ENCODE measurements around the gene CDK19.

Gene CDK19

GRCh38 chr6:110649704-110650103, 165.6 kb downstream of the CDK19 start:
- POLR2A ChIA-PET, result no interaction called here
- no peak for DNase-seq (ENCODE audit: extremely low spot score)
- no peak for TF ChIP-seq CTCF (IDR thresholded peaks at IDR 0.05; ENCODE audit: control extremely low read depth, extremely low read depth, low read depth, missing control alignments)
- CTCF ChIA-PET, result no interaction called here

- TF ChIP-seq CTCF (IDR thresholded peaks at IDR 0.05; ENCODE audit: control extremely low read depth, extremely low read depth, low read depth, missing control alignments), result peak; percentile 17
- POLR2A ChIA-PET, result no interaction called here
- no peak for DNase-seq (ENCODE audit: extremely low spot score)
- CTCF ChIA-PET, result no interaction called here
Measured at GRCh38 chr6:110646951-110647910, 168.0 kb downstream of the CDK19 start.

GRCh38 chr6:110646419-110646698, 168.9 kb downstream of the CDK19 start:
- CTCF ChIA-PET, result no interaction called here
- TF ChIP-seq CTCF (IDR thresholded peaks at IDR 0.05; ENCODE audit: control extremely low read depth, extremely low read depth, low read depth, missing control alignments), result no peak
- POLR2A ChIA-PET, result no interaction called here
- no peak for DNase-seq (ENCODE audit: extremely low spot score)

- ChIA-PET CTCF (no interaction called here), POLR2A (no interaction called here)
- TF ChIP-seq CTCF (IDR thresholded peaks at IDR 0.05; ENCODE audit: control extremely low read depth, extremely low read depth, low read depth, missing control alignments), result no peak
- DNase-seq (ENCODE audit: extremely low spot score), result no peak
Measured at GRCh38 chr6:110645685-110646418, 169.4 kb downstream of the CDK19 start.

- ChIA-PET POLR2A (no interaction called here), CTCF (interaction anchor here (0.9 to 3.2 kb wide), 3 partner anchors 9 to 115 kb away, joined by 3 to 9 read pairs (median 5); no protein-coding TSS in a partner anchor)
- no peak for DNase-seq (ENCODE audit: extremely low spot score)
- no peak for TF ChIP-seq CTCF (IDR thresholded peaks at IDR 0.05; ENCODE audit: control extremely low read depth, extremely low read depth, low read depth, missing control alignments)
Measured at GRCh38 chr6:110643175-110643574, 172.1 kb downstream of the CDK19 start.

- POLR2A ChIA-PET, result no interaction called here
- CTCF ChIA-PET, result interaction anchor here (0.9 to 3.2 kb wide), 3 partner anchors 9 to 114 kb away, joined by 3 to 9 read pairs (median 5); no protein-coding TSS in a partner anchor
- no peak for DNase-seq (ENCODE audit: extremely low spot score)
- no peak for TF ChIP-seq CTCF (IDR thresholded peaks at IDR 0.05; ENCODE audit: control extremely low read depth, extremely low read depth, low read depth, missing control alignments)
Measured at GRCh38 chr6:110642711-110643110, 172.6 kb downstream of the CDK19 start.
